Activated CD4-positive, CD25-positive, alpha-beta regulatory T cell treated with anti-CD3 and anti-CD28 coated beads, Interleukin-2, amount 50 U/mL, for 16 hours (primary cell): ENCODE results near the gene CD164L2.

Experiments used
- DNase-seq: peaks from one replicate; pipeline ENCODE4 v3.0.0-alpha.2; 2020; ENCODE audit warnings: low read depth, low spot score

The CD164L2 gene

DNA sequence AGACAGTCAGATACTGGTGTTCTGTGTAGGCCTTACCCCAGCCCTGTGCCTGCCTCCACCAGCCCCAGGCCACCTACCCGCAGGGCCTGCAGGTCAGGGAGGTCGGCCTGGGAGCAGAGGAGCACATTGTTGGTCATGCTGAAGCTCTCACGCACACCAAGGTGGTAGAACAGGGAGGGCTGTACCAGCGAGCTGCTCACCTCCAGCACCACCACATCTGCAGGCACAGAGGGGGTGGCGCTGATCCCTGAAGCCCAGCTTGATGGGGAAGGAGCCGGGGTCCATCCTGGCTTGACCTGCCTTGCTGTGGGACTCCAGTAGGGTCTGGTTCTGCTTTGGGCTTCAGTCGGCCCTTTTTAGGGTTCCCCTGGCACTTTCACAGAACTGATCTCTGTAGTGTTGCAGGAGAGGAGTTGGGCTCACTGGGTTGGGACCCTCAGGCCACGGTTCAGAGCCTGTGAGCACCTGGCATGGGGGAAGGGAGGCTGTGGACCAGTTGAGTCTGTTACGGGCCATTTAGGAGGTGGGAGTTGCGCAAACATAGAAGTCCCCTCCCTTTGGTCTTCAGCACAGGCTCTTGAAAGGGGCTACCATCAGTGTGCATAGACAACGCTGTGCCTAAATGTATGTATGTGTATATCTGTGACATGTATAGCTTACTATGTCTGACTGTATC, 18.3 kb downstream of the CD164L2 start:
- DNase-seq = no peak

DNA sequence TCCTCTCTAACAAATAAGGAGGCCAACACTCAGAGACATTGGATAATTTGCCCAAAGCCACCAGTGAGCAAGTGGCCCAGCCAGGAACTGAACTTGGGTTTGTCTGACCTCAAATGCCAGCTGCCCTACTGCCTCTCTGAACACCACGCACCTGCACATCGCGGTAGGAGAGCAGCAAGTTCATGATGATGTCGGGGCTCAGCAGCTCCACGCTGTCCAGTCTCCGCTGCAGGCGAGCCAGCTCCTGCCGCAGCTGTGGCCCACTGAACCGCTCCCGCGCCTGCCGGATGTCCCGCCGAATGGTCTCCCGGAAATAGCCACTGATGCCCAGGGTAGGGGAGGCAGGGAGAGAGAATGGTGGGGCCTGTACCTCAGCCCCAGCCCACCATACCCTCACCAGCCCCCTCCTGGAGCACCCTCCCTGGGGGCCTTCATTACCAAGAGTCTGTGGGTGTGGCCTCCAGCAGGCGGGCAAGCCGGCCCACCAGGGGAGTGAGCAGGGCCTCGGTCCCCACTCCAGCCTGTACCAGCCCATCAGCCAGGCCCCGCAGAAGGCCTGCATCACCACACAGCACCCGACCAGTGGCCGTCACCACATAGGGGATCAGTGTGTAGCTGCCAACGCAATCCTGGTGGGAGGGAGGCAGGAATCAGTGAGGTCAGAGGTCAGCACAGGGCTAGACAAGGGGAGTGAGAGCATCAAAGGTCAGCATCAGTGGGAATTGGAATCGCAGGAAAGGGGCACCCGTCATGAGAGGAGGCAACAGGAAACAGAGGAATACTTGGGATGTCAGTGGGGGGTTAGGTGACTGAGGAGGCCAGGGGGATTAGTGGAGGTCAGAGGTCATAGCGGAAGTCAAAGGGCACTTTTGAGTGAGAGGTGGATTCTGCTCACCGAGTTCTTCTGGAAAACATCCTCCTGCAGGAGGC, 19.1 kb downstream of the CD164L2 start:
- no peak for DNase-seq

DNA sequence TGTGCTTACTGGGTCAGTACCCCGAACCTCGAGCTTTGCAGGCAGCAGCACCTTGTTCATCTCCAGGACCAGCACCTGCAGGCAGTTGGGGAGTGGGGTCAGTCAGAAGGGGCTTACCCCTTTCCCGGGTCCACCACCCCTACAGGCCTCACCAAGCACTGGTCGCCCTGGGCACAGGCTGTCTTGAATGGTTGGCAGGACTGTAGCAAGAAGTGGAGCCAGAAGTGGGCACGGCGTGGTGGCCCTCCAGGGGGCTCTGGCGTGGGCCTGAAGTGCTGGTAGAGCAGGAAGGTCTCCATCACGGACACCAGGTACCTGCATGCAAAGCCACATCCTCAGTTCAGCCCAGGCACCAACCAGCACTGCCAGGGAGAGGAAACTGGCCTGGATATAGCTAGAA, 21.6 kb downstream of the CD164L2 start:
- no peak for DNase-seq

DNA sequence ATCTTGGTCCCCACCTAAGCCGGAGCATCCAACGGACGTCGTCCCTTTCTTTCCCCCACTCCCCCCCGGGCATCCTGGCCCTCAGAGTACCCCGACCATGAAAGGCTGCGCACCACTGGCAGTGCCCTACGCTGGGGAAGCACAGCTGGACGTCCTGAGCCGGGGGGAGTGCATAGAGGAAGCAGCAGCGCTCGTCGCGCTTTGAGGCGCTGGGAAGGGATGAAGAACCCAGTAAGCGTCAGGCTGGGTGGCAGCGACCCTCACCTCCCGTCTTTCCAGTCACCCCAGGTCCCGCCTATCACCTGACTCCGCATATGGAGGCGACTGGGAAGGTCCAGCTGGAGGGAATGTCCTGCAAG, 22.1 kb downstream of the CD164L2 start:
- DNase-seq = no peak

DNA sequence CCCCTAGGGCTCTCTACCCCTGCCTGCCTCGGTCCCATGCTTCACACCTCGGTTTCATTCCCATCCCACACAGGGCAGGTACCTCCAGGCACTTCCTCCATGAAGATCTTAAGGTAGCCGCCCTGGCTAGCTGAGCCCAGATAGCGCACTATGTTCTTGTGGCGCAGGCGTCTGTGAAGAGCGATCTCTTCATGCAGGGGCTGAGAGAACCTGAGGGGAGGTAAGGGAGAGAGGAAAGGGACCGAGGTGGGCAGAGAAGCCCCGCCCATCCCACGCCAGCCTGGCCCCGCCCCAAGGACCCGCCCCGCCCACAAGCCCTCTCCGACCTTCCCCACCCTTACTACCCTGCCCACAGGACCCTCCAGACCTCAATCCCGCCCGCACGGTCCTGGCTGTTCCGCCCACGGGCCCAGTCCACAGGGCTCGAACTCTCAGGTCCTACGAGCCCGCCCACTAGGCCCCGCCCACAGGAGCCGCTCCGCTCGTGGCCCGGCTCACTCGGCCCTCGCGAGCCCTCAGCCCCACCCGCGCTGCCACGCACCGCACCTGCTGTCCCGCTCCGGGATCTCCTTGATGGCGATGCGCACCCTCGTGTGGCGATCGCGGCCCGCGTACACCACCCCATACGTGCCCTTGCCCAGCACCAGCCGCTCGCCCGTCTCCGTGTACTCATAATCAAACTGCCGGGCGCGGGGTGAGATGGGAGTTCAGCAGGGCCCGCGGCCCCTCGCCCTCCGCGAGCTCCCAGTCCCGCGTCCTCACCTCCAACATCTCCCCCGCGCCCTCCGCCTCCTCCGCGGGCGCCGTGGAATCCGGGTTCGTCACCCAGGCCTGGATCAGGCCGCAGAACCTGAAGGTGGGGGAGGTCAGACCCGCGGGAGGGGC, 22.7 kb downstream of the CD164L2 start:
- DNase-seq = no peak

DNA sequence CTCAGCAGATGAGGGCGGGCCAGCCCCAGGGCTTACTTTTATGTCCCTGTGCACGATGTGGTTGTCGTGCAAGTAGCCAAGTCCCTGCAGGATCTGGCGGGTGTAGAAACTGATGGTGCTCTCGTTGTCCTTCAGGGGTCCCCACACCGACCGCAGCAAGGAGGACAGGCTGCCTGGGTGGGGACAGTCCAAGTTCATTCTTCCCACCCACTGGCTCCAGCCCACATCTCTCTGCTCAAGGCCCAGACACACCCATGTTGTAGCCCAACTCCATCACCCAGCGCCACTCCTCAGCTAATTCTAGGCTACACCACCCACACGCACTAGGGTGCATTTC, 23.3 kb downstream of the CD164L2 start:
- no peak for DNase-seq

DNA sequence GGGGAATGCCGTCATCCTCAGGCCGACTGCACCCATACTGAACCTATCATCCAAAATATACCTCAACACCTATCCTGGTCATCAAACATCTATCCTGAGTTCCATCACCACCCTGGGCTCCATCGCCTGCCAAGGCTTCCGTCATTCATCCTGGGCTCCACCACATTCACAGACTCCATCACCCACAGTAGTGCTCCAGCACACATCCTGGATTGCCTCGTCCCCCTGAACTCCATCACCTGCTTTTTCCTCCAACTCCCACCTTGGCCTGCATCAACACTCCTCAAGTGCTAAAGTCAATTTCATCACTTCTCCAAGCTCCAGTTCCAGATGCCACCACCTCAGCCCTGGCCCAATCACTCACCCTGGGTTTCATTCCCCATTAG, 24.2 kb downstream of the CD164L2 start:
- no peak for DNase-seq

DNA sequence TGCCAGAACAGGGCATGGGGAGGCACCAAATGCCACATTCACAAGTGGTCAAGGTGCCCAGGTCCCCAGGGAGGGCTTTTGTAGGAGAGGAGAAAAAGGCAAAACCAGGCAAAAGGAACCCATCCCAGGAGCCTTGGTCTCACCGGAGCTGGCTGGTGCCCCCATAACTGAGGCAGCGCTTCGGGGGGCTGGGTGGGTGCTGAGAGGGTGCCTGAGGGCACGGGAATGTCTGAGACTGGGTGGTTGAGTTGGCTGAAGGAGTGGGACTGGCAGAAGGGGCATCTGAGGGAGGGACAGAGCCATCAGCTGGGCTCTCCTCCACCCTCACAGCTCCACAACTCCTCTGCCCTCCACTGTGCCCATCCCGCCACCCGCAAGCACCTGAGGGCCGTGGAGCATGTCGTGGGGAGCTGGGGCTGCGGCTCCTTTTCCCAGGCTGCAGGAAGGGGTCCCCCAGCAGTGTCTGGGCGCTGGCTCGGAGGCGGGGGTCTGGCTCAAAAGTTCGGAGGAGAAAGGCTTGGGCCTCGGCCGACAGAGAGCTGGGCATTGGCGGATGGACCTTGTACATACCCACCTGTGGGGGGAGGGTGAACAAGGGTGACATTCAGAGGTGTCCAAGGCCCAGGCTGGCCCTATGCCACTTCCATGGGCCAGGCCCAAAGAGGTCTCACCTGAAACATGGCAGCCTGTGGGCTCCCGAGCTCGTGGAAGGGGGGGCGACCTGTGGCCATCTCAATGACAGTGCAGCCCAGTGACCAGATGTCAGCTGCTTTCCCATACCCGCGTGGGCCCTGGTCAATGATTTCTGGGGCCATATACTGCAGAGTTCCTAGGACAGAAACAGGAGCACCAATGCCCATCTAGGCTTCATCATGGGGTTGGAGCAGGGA, 24.9 kb downstream of the CD164L2 start:
- DNase-seq = no peak

DNA sequence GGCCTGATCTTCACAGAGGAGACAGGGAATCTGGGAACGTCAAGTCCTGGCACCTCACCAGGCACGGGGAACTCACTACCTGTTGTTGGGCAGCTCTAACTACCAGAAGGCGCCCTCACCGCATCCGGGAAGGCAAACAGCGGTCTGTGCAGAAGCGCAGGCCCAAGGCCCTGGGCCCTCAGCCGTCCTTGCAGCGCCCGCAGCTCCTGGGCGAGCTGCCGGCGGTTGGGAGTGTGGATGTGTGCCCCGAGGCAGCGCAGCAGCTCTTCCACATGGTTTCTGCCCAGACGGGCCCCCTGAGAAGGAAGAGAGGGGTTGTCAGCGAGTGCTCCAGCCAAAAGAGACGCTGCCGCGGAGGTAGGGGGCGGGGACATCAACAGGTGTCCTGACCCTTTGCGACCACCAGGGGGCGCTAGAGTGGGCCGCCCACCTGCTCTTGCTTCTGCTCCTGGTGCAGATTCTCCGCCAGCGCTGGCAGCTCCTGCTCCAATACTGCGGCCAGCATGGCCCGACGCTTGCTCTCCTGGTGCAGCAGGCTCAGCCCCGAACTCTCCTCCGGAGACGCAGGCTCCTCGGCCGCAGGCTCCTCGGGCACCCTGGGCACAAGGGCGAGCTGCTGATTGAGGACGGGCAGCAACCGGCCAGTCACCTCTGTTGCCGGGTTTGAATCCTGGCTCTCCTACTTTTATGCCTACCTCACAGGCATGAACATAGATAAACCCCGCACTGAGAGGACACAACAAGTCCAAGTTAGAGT, 25.7 kb downstream of the CD164L2 start:
- DNase-seq = peak; percentile 70

DNA sequence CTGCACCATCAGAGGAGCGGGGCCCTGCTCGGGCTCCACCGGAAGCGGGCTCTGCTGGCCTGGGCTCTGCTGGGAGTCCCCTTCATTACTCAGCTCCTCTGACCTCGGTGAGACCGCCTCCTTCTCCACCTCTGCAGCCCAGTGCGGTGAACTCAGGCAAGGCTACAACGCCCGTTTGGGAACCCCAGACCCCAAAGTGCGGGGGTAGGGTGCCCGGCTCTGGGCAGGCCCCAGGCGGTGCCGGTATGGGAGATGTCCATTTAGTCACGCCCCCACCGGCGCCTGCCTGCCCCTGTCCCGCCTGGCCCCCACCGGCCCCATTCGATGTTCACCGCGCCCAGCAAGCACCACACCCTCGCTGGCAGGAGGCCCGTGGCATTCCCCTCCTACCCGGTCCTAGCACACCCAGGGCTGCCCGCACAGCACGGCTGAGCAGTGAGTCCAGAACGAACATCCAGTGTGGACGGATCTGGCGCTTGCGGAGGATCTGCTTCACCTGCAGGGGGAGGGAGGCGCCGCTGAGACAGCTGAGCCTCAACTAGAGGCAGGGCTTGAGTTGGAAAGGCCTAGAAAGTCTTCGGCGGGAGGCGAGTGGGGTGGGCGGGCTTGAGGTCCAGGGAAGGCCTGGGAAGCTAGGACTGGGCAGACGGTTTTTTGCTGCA, 26.4 kb downstream of the CD164L2 start:
- no peak for DNase-seq

DNA sequence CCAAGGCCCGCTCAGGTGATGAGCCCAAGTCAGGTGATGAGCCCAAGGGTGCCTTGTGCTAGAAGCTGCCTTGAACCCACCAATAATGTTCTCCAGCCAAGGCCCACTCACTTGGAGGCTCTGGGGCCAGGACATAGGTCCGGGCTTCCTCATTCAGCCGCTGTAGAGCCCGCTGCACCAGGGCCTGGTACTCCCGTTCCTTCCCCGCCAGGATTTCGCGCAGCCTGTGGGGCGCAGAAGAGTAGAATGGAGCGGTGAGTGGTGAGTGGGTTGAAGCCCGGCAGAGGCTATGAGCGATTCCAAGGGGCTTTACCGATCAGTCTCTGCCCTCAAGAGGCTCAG, 26.9 kb downstream of the CD164L2 start:
- DNase-seq = no peak

DNA sequence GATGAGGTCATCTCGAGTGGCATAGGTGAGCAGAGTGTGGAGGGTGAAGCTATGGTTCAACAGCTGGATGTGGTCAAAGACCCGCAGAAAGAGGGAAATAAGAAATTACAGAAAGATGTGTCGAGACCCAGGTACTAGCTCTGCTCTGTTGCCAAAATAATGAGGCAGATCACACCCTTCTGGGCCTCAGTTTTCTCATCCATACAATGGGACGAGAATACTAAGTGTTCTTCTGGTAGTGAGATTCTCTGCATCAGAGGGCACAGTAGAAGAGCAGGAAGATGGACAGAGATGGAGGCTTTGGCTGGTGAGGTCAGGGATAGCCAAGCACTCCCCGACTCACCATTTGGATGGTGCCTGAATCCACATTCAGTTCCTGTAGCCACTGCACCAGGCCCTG, 27.4 kb downstream of the CD164L2 start:
- DNase-seq = no peak

DNA sequence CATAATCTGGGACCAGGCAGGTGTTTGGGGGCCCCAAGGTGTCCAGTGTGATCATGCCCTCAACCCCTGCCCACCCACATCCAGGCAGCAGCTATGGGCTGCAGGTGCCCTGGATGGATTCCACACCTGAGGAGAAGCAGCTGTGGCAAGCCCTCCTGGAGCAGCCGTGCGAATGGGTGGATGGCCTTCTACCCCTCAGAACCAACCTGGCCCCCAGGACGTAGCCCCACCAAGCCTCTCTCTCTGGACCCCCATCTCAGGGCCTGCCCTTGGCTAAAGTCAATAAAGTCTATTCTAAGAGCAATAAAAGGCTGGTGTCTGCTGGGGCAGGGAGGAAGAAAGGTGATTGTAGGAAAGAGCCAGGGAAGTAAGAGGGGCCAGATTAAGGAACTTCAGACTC, 29.5 kb downstream of the CD164L2 start:
- DNase-seq = no peak

DNA sequence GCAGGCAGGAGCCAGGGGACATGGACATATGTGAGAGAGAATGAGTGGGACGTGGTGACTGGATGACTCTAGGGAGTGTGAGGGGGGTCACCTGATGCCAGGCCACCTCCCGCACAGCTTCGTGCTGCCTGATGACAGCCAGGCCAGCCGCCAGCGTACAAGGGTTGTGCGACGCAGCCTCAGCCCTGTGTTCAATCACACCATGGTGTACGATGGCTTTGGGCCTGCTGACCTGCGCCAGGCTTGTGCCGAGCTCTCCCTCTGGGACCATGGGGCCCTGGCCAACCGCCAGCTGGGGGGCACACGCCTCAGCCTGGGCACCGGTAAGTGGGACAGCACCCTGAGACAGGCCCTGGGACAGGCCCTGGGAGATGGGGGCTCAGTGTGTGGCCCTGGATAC, 30.0 kb downstream of the CD164L2 start:
- no peak for DNase-seq

DNA sequence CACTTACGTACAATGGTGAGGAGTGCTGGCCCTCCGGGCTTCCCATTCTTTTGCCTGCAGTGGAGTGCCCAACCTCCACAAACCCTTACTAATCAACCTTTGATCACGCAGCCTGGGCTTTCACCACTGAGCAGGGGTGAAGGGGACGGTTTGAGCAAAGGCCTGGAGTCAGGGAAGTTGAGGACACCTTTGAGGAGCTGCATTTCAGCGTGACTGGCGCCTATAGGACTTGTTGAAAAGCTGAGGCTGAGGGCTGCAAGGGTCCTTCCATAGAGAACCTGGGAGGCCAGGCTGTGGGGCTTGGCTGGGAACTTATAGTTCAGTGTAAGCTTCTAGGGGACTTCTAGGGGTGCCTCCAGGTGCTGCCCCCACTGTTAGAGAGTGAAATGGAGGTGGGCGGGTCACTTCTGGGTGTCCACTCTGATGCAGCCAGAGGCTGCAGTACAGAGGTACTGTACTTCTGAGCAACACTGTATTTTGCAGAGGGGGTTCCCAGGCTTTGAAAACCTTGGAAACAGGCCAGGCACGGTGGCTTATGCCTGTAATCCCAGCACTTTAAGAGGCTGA, 31.5 kb downstream of the CD164L2 start:
- DNase-seq = no peak

DNA sequence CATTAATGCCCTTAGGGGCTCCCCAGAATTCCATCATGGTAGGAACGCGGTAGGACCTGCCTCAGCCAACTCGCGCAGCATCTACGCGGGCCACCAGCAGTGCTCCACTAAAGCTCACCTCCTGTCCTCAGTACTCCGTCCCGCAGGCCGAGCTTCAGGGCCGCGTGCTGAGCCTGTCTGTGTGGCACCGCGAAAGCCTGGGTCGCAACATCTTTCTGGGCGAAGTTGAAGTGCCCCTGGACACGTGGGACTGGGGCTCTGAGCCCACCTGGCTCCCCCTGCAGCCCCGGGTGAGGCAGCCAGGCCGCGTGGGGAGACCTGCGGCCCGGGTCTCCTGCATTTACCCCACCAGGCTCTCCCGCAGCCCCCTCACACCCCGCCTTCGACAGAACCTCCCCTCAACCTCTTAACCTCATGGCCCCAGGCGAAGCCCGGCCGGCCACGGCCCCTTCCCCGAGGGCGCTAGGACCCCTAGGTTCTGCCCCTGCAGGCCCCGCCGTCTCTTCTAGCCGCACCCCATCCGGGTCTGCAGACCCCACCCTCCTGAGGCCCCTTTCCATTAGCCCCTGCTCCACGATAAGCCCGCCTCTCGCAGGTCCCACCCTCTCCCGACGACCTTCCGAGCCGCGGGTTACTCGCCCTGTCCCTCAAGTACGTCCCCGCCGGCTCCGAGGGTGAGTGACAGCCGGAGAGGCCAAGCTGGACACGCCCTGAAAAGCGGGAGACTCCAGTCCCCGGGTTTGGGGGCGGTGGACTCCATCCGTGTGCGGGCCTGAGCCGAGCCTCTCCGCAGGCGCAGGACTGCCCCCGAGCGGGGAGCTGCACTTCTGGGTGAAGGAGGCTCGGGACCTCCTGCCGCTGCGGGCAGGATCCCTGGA, 32.2 kb downstream of the CD164L2 start:
- DNase-seq = no peak

DNA sequence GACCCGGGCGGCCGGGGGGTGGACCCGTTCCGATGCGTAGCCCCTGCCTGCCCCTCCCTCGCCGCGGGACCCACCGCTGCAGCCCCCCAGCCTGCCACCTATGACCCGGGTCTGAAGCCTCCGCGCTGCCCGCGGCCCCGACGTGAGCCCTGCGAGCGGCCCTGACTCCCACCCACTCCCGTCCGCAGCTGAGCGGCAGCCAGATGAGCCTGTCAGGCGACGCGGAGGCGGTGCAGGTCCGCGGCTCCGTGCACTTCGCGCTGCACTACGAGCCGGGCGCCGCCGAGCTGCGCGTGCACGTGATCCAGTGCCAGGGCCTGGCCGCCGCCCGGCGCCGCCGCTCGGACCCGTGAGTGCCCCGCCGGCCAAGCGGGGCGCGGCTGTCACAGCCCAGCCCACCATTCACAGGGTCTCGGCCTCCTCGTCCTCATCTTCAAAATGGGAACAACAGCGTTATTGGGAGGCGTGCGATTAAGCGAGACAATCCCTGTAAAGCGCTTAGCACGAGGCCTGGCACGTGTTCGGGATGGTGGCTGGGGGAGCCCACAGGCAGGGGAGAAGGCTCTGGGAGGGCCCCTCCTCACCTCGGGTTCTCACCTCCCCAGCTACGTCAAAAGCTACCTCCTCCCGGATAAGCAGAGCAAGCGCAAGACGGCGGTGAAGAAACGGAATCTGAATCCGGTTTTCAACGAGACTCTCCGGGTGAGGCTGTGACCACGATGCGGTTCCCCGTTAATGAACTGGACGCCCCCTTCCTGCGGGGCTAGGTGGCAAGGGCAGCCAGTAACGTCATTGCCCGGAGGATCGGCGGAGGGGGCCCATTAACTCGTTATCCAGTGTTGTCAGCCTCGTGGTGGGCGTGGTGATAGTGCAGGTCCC, 33.1 kb downstream of the CD164L2 start:
- DNase-seq = no peak
